Activated naive CD4-positive, alpha-beta T cell treated with anti-CD3 and anti-CD28 coated beads, Interleukin-2, amount 10 ng/mL, durations not matched to agents 7 days and 5 days (primary cell): ENCODE measurements around the gene MAP2K3.

ENCODE experiments used
- CTCF ChIA-PET: fragments of 350-600 bp; sonication (Branson Sonifier 250); formaldehyde crosslinking; loops from one replicate; lab custom pipeline; 2021; ENCODE audit warnings: antibody characterized with exemption; lab: Charles Lee
- DNase-seq: peaks from one replicate; pipeline ENCODE4 v3.0.0-alpha.2; 2020
- H3K27ac Mint-ChIP-seq: one replicate; pipeline ENCODE4 v1.8.0; 2021; ENCODE audit warnings: mild to moderate bottlenecking, moderate library complexity, mixed read lengths
- H3K27me3 Mint-ChIP-seq: one replicate; pipeline ENCODE4 v1.8.0; 2021; ENCODE audit warnings: mild to moderate bottlenecking, mixed read lengths
- H3K36me3 Mint-ChIP-seq: one replicate; pipeline ENCODE4 v1.8.0; 2021; ENCODE audit warnings: mixed read lengths
- H3K4me1 Mint-ChIP-seq: one replicate; pipeline ENCODE4 v1.8.0; 2021; ENCODE audit warnings: mixed read lengths
- H3K4me3 Mint-ChIP-seq: one replicate; pipeline ENCODE4 v1.8.0; 2021; ENCODE audit warnings: mild to moderate bottlenecking, moderate library complexity, mixed read lengths
- H3K9me3 Mint-ChIP-seq: one replicate; pipeline ENCODE4 v1.8.0; 2021; ENCODE audit warnings: mixed read lengths

Gene MAP2K3

GRCh38 chr17:21282850-21283249 lies 1.7 kb upstream of the MAP2K3 start:
- Mint-ChIP-seq H3K36me3 (peaks cover 16% of the 10 kb centered on the region), H3K27me3 (peaks cover 10% of the 10 kb centered on the region), H3K4me1 (peaks cover 61% of the 10 kb centered on the region), H3K27ac (peak overlapping the region; percentile 40), H3K4me3 (peak overlapping the region; percentile 3), H3K9me3 (no peaks in the 10 kb centered on the region)
- no peak for DNase-seq
- CTCF ChIA-PET, result interaction anchor here (0.8 to 1.3 kb wide), 4 partner anchors 15 to 174 kb away, joined by 3 to 4 read pairs (median 3); no protein-coding TSS in a partner anchor

DNA sequence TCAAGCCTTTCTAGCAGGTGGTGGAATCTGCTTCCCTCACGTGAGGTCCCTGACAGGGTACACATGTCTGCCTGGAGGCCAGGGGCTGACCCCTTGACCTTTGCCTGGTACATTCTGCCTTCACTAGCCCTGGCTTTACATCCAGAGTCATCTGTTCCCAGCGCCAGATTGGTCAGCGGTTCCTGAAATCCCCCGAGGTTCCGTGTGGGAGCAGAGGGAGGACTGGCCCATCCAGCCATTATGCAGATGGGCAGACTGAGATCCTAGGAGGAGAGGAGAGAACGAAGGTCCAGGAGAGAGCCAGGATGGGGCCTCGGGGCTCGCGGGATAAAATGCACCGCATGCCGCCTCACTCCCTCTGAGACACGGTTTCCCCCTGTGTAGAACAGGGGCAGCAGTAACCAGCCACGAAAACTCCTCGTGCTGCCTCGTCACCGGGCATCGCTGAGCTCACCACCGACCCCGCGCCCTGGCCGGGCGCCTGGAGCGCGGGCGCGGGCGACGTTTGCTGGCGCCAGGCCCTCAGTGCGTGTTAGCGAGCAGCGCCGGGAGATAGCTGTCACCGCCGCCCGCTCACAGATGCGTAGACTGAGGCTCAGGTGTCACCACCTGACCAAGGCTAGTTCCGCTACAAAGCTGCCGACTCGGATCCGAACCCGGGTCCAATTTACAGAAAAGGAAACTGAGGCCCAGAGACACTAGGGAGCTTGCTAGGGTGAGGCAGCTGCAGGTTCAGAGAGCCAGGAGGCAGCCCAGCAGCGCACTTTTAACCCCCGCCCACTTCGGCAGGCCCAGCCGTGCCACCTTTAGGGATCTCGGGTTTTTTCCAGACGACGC lies 811 bp upstream of the MAP2K3 start:
- Mint-ChIP-seq H3K27ac (peak overlapping the region; percentile 91), H3K36me3 (peaks cover 16% of the 10 kb centered on the region), H3K4me1 (peaks cover 62% of the 10 kb centered on the region), H3K4me3 (peak overlapping the region; percentile 93), H3K27me3 (peaks cover 10% of the 10 kb centered on the region), H3K9me3 (no peaks in the 10 kb centered on the region)
- CTCF ChIA-PET, result no interaction called here
- no peak for DNase-seq

GRCh38 chr17:21285164-21286065 lies 904 bp downstream of the MAP2K3 start:
- CTCF ChIA-PET, result interaction anchor here (0.6 to 2.4 kb wide), 4 partner anchors 9 to 382 kb away, joined by 3 to 12 read pairs (median 6); no protein-coding TSS in a partner anchor
- DNase-seq, result no peak
- peaks cover 16% of the 10 kb centered on the region for H3K36me3 Mint-ChIP-seq
- peaks cover 53% of the 10 kb centered on the region for H3K4me1 Mint-ChIP-seq
- peak overlapping the region; percentile 91 for H3K27ac Mint-ChIP-seq
- H3K9me3 Mint-ChIP-seq, result no peaks in the 10 kb centered on the region
- peaks cover 7% of the 10 kb centered on the region for H3K27me3 Mint-ChIP-seq
- peak overlapping the region; percentile 93 for H3K4me3 Mint-ChIP-seq

GRCh38 chr17:21286066-21286770 lies 1.7 kb downstream of the MAP2K3 start:
- Mint-ChIP-seq H3K4me3 (peak overlapping the region; percentile 93), H3K27ac (peak overlapping the region; percentile 91), H3K9me3 (no peaks in the 10 kb centered on the region), H3K4me1 (peaks cover 48% of the 10 kb centered on the region), H3K36me3 (peaks cover 16% of the 10 kb centered on the region), H3K27me3 (peaks cover 7% of the 10 kb centered on the region)
- CTCF ChIA-PET, result interaction anchor here (0.6 to 2.4 kb wide), 5 partner anchors 9 to 242 kb away, joined by 3 to 12 read pairs (median 5); no protein-coding TSS in a partner anchor
- DNase-seq, result peak; percentile 37

GRCh38 chr17:21286909-21287702 lies 2.6 kb downstream of the MAP2K3 start:
- no peak for DNase-seq
- H3K27me3 Mint-ChIP-seq, result peaks cover 2% of the 10 kb centered on the region
- CTCF ChIA-PET, result interaction anchor here (0.6 to 2.4 kb wide), 5 partner anchors 8 to 243 kb away, joined by 3 to 19 read pairs (median 5); no protein-coding TSS in a partner anchor
- no peaks in the 10 kb centered on the region for H3K9me3 Mint-ChIP-seq
- H3K36me3 Mint-ChIP-seq, result peaks cover 18% of the 10 kb centered on the region
- peaks cover 45% of the 10 kb centered on the region for H3K4me1 Mint-ChIP-seq
- H3K4me3 Mint-ChIP-seq, result peak overlapping the region; percentile 93
- peak overlapping the region; percentile 91 for H3K27ac Mint-ChIP-seq

DNA sequence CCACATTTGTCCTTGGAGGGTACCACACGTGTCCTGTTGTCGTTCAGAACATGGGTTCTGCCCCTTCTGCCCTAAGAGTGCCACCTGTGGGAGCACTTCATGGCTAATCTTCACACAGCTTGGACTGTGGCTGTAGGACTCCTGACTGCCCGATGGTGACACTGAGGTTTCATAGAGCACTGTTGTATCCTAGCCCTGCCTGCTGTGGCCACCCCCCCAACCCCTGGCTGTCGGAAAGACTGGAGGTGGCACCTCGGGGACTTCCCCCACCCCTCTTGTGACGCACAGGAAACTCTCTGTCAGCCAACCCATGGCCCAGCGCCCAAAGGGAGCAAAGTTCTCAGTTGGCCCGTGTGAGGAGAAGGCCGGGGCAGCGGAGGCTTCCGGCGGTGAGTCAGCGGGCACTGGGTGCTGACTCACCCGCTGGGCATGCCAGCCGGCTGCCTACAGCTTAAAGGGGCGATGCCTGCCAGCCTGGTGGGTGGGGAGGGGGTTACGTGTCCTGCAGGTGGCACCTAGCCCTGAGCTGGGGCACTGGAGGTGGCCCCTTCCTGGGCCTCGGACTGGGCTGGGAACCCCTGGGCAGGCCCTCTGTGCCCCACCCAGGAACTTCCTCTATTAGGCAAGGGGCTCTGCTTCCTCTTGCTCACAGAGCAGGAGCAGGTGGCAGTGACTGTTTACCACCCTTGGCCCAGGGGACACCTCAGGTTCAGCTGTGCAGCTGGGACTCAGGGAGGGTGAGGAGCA lies 3.4 kb downstream of the MAP2K3 start:
- Mint-ChIP-seq H3K36me3 (peaks cover 23% of the 10 kb centered on the region), H3K4me1 (peaks cover 44% of the 10 kb centered on the region), H3K9me3 (peaks cover 1% of the 10 kb centered on the region), H3K27me3 (peaks cover 4% of the 10 kb centered on the region), H3K27ac (peak overlapping the region; percentile 91), H3K4me3 (peak overlapping the region; percentile 93)
- peak; percentile 96 for DNase-seq
- CTCF ChIA-PET, result interaction anchor here (0.8 to 1.5 kb wide), 5 partner anchors 8 to 245 kb away, joined by 3 to 19 read pairs (median 3); partner anchors contain the start of gene USP22

DNA sequence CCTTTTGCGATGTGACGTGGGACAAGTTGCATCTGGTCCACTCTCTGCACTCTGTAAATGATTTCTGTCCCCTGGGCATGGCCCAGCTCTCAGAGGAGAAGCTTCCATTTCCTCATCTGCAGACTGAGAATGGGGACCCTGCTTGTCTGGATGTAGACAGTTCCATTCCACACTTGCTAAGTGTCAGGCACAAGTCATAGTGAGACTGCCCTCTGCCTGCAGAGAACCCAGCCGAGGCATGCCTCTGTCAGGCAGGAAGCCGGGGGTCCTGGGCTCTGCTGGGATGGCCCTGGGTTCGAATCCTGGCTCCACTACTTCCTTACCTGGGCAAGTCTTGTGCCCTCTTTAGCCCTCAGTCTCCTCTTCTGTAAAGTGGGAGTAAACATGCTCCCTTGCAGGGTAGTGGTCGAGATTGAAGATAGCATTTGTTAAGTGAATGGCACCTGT lies 4.1 kb downstream of the MAP2K3 start:
- Mint-ChIP-seq H3K36me3 (peaks cover 23% of the 10 kb centered on the region), H3K27me3 (peaks cover 4% of the 10 kb centered on the region), H3K4me1 (peaks cover 40% of the 10 kb centered on the region), H3K27ac (peak overlapping the region; percentile 91), H3K4me3 (peak overlapping the region; percentile 93), H3K9me3 (peaks cover 1% of the 10 kb centered on the region)
- peak; percentile 42 for DNase-seq
- CTCF ChIA-PET, result interaction anchor here (0.8 to 1.5 kb wide), 5 partner anchors 9 to 245 kb away, joined by 3 to 19 read pairs (median 3); partner anchors contain the start of gene USP22

DNA sequence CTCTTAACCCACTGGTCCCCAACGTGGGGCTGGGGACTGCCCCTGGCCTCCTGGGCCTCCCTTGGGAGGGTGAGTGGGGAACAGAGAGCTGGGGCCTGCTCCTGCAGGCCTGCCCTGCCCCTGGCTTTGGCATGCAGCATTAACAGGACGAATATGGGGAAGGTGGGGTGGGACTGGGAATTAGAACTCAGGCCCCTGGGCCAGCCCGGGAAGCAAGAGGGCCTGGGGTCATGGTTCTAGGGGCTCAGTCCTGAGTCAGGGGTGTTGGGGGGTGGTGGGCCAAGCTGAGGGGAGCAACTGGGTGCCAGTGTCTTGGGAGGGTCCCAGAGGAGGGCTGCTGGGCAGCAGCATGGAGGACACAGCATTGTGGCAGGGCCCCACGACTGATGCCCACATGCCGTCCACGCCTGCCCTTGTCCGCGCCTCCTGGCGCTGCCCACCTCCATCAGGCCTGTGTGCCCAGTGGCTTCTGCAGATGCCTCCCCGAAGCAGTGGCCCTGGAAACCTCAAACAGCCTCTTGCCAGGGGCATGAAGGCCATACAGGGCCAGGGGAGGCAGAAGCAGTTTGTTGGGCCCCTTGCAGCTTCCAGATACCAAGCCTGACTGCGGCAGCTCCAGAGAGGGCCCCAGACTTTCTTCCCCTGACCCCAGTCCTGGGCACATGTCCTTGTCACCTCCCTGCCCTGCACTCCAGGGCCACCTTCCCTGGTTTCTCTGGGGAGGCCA lies 4.8 kb downstream of the MAP2K3 start:
- peak overlapping the region; percentile 91 for H3K27ac Mint-ChIP-seq
- H3K36me3 Mint-ChIP-seq, result peaks cover 23% of the 10 kb centered on the region
- H3K9me3 Mint-ChIP-seq, result peaks cover 1% of the 10 kb centered on the region
- no peak for DNase-seq
- CTCF ChIA-PET, result interaction anchor here (2.0 kb wide), 1 partner anchor 9 kb away, joined by 8 read pairs; no protein-coding TSS in a partner anchor
- peaks cover 4% of the 10 kb centered on the region for H3K27me3 Mint-ChIP-seq
- peak overlapping the region; percentile 93 for H3K4me3 Mint-ChIP-seq
- H3K4me1 Mint-ChIP-seq, result peaks cover 39% of the 10 kb centered on the region

DNA sequence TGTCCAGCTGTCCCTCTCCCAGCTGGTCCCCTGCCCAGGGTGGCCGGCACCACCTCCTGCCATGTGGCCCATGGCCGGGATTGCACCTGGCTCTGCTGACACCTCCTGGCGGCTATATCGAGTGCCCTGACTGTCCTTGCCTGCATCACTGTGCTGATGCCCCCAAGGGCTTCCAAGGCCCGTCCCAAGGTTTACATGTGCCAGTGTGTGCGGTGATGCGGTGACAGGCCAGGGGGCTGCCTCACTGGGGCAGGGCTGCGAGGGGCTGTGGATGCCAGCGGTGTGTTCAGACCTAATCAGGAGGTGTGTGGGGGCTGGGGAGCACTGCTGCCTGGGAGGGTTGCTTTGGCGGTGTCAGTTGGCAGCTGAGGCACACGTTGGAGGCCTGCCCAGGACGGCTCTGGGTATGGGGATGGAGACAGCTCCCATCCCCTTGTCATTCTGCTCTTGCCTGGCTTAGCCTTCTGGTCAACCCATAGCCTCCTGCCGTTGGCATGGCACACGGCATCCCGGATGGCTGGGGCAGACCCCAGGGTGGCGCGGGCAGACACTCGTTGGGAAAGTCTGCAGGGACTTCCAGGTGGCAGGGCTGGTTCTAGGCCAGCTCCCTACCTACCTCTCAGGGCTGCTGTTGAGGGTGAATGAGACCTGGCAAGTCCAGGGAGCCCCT lies 5.5 kb downstream of the MAP2K3 start:
- CTCF ChIA-PET, result interaction anchor here (2.0 kb wide), 1 partner anchor 10 kb away, joined by 8 read pairs; no protein-coding TSS in a partner anchor
- peaks cover 4% of the 10 kb centered on the region for H3K27me3 Mint-ChIP-seq
- H3K4me1 Mint-ChIP-seq, result peaks cover 44% of the 10 kb centered on the region
- peaks cover 7% of the 10 kb centered on the region for H3K9me3 Mint-ChIP-seq
- no peak overlapping the region for H3K4me3 Mint-ChIP-seq
- DNase-seq, result no peak
- H3K36me3 Mint-ChIP-seq, result peaks cover 29% of the 10 kb centered on the region
- peak overlapping the region; percentile 24 for H3K27ac Mint-ChIP-seq

GRCh38 chr17:21291357-21291756 lies 6.8 kb downstream of the MAP2K3 start:
- H3K9me3 Mint-ChIP-seq, result peaks cover 11% of the 10 kb centered on the region
- CTCF ChIA-PET, result no interaction called here
- no peak for DNase-seq
- H3K36me3 Mint-ChIP-seq, result peaks cover 19% of the 10 kb centered on the region
- H3K27me3 Mint-ChIP-seq, result peaks cover 4% of the 10 kb centered on the region
- H3K4me1 Mint-ChIP-seq, result peaks cover 38% of the 10 kb centered on the region
- H3K27ac Mint-ChIP-seq, result no peak overlapping the region
- H3K4me3 Mint-ChIP-seq, result no peak overlapping the region

DNA sequence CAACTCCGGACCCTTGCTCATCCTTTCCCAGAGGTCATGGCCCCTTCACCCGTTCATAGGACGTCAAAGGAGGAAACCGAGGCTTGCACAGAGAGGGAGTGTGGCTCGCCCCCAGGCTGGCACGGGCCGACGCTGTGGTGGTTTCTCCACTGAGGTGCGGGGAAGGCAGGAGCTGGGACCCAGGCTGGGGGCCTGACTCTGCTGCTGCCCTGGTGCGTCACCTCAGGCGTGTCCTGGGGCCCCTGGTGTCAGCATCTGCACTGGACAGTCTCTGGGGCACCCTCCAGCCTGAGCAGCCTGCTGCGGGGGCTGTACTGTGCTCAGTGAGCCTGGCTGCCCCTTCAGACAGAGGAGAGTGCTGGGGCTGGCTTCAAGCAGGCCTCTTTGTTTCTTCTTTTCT lies 7.4 kb downstream of the MAP2K3 start:
- peaks cover 4% of the 10 kb centered on the region for H3K27me3 Mint-ChIP-seq
- H3K9me3 Mint-ChIP-seq, result peaks cover 14% of the 10 kb centered on the region
- CTCF ChIA-PET, result no interaction called here
- peaks cover 16% of the 10 kb centered on the region for H3K36me3 Mint-ChIP-seq
- no peak overlapping the region for H3K27ac Mint-ChIP-seq
- peaks cover 33% of the 10 kb centered on the region for H3K4me1 Mint-ChIP-seq
- no peak overlapping the region for H3K4me3 Mint-ChIP-seq
- DNase-seq, result no peak
